HG03175 (cell line): ENCODE measurements around the gene WDR64.

ENCODE experiments used
- ATAC-seq: cut with Tn5 transposase; IDR thresholded peaks from one replicate; pipeline ENCODE4 v1.9.1; 2021; ENCODE audit warnings: mild to moderate bottlenecking, moderate library complexity; ENCODE audit not compliant: unreplicated experiment

The WDR64 gene

GRCh38 chr1:241652012-241652411 lies at the start of gene WDR64:
TSS of gene WDR64 (plus strand) at chr1:241652281. CDS start at chr1:241652485, 204 bp downstream.
- ATAC-seq, result no peak

GRCh38 chr1:241603731-241604245 lies 48.3 kb upstream of the WDR64 start:
- no peak for ATAC-seq

- ATAC-seq, result no peak
These were observed 46.8 kb upstream of the WDR64 start for GRCh38 chr1:241605146-241605805.

GRCh38 chr1:241606544-241606943 lies 45.5 kb upstream of the WDR64 start:
- ATAC-seq, result no peak

- no peak for ATAC-seq
These were observed 44.6 kb upstream of the WDR64 start for GRCh38 chr1:241607497-241607896.

- no peak for ATAC-seq
These were observed 43.6 kb upstream of the WDR64 start for GRCh38 chr1:241608379-241609033.

GRCh38 chr1:241610056-241610815 lies 41.8 kb upstream of the WDR64 start:
- no peak for ATAC-seq

GRCh38 chr1:241611063-241611462 lies 41.0 kb upstream of the WDR64 start:
- peak; percentile 95 for ATAC-seq

GRCh38 chr1:241611736-241612135 lies 40.3 kb upstream of the WDR64 start:
- ATAC-seq, result no peak

GRCh38 chr1:241612533-241613477 lies 39.3 kb upstream of the WDR64 start:
- ATAC-seq, result no peak

- ATAC-seq, result no peak
These were observed 37.9 kb upstream of the WDR64 start for GRCh38 chr1:241614144-241614543.

- no peak for ATAC-seq
These were observed 37.5 kb upstream of the WDR64 start for GRCh38 chr1:241614572-241614971.

GRCh38 chr1:241615043-241615974 lies 36.8 kb upstream of the WDR64 start:
- no peak for ATAC-seq

GRCh38 chr1:241617426-241617825 lies 34.7 kb upstream of the WDR64 start:
- ATAC-seq, result no peak

GRCh38 chr1:241622669-241623068 lies 29.4 kb upstream of the WDR64 start:
- no peak for ATAC-seq

- no peak for ATAC-seq
These were observed 27.1 kb upstream of the WDR64 start for GRCh38 chr1:241624935-241625334.

- ATAC-seq, result peak; percentile 88
These were observed 24.4 kb upstream of the WDR64 start for GRCh38 chr1:241627453-241628259.

- no peak for ATAC-seq
These were observed 22.1 kb upstream of the WDR64 start for GRCh38 chr1:241630005-241630404.

- ATAC-seq, result no peak
These were observed 21.6 kb upstream of the WDR64 start for GRCh38 chr1:241630476-241630875.
